IMR-90 (cell line): ENCODE measurements around the gene MOCS2. TPM values are rescaled to one million over a fixed set of nuclear protein-coding genes. Genes with fewer than 3 reads are reported as not detected.

Experiments used
- ATAC-seq: fragments of 200-7000 bp; cut with Tn5 transposase; 2 replicates; pipeline ENCODE4 v1.9.1; 2020; ENCODE audit warnings: low read depth, mild to moderate bottlenecking, moderate library complexity
- BruUV-seq: library from RNA; stranded (reverse); fragments of 400-500 nt; replicated peaks from 2 replicates; lab custom pipeline; 2021; lab: Mats Ljungman, UMichigan
- CTCF ChIA-PET: fragments of 300-600 bp; formaldehyde crosslinking; extraction: SDS; loops from one replicate; lab custom pipeline; 2021; ENCODE audit warnings: antibody characterized with exemption; lab: Yijun Ruan, JAX
- POLR2A ChIA-PET: fragments of 300-600 bp; sonication (Branson Sonifier 250); formaldehyde crosslinking; loops from one replicate; lab custom pipeline; 2022; ENCODE audit warnings: antibody characterized with exemption; ENCODE audit not compliant: unreplicated experiment; lab: Charles Lee
- DNase-seq: peaks from one replicate; pipeline ENCODE4 v3.0.0; 2013
- H2AFZ ChIP-seq: replicated peaks from 2 replicates; pipeline ENCODE3; 2013; ENCODE audit warnings: low read length, mild to moderate bottlenecking; ENCODE audit not compliant: poor library complexity
- H2AK5ac ChIP-seq: 2 replicates; pipeline ENCODE4 v1.6.1; 2013; ENCODE audit warnings: low read depth, low read length, inconsistent platforms
- H2AK9ac ChIP-seq: replicated peaks from 2 replicates; pipeline ENCODE3; 2013; ENCODE audit warnings: mild to moderate bottlenecking, low read depth, low read length, moderate library complexity; ENCODE audit not compliant: poor library complexity
- H2BK120ac ChIP-seq: 2 replicates; pipeline ENCODE4 v1.6.1; 2013; ENCODE audit warnings: low read depth, low read length, inconsistent platforms
- H2BK15ac ChIP-seq: 3 replicates; pipeline ENCODE4 v1.6.1; 2013; ENCODE audit warnings: low read depth, low read length, inconsistent platforms
- H2BK20ac ChIP-seq: 2 replicates; pipeline ENCODE4 v1.6.1; 2013; ENCODE audit warnings: low read depth, mild to moderate bottlenecking, inconsistent platforms, low read length, moderate library complexity
- H2BK5ac ChIP-seq: 2 replicates; pipeline ENCODE4 v1.6.1; 2013; ENCODE audit warnings: mild to moderate bottlenecking, low read depth, low read length, inconsistent platforms; ENCODE audit not compliant: poor library complexity, severe bottlenecking
- H3K14ac ChIP-seq: replicated peaks from 2 replicates; pipeline ENCODE4 v1.6.1; 2013; ENCODE audit warnings: low read depth, low read length, inconsistent platforms
- H3K18ac ChIP-seq: 2 replicates; pipeline ENCODE4 v1.6.1; 2013; ENCODE audit warnings: low read depth, low read length, control low read depth
- H3K23ac ChIP-seq: 2 replicates; pipeline ENCODE4 v1.6.1; 2013; ENCODE audit warnings: low read depth, low read length, inconsistent platforms
- H3K27ac ChIP-seq: 2 replicates; pipeline ENCODE4 v1.5.1; 2013; ENCODE audit warnings: mild to moderate bottlenecking, control low read depth, low read length; ENCODE audit not compliant: insufficient read depth
- H3K27me3 ChIP-seq: 2 replicates; pipeline ENCODE4 v1.6.1; 2013; ENCODE audit warnings: low read length; ENCODE audit not compliant: control insufficient read depth, insufficient read depth
- H3K36me3 ChIP-seq: 2 replicates; pipeline ENCODE4 v1.6.1; 2013; ENCODE audit warnings: low read length, mixed read lengths; ENCODE audit not compliant: control insufficient read depth, insufficient read depth
- H3K4ac ChIP-seq: 2 replicates; pipeline ENCODE4 v1.6.1; 2013; ENCODE audit warnings: low read depth, low read length, inconsistent platforms
- H3K4me1 ChIP-seq: 2 replicates; pipeline ENCODE4 v1.6.1; 2013; ENCODE audit warnings: low read length, mixed read lengths; ENCODE audit not compliant: control insufficient read depth, insufficient read depth
- H3K4me2 ChIP-seq: 2 replicates; pipeline ENCODE4 v1.6.1; 2013; ENCODE audit warnings: low read depth, mild to moderate bottlenecking, control low read depth, low read length, moderate library complexity
- H3K4me3 ChIP-seq: 2 replicates; pipeline ENCODE4 v1.5.1; 2013; ENCODE audit warnings: low read depth, mild to moderate bottlenecking, control low read depth, low read length, moderate library complexity; ENCODE audit not compliant: insufficient read depth
- H3K56ac ChIP-seq: 2 replicates; pipeline ENCODE4 v1.6.1; 2013; ENCODE audit warnings: low read length, inconsistent platforms; ENCODE audit not compliant: insufficient read depth; ENCODE audit errors: extremely low read depth
- H3K79me1 ChIP-seq, 2 experiments: 2 replicates each; pipeline ENCODE4 v1.6.1; 2013; ENCODE audit warnings: low read length in 2 of 2, inconsistent platforms in 1 of 2, low read depth in 1 of 2
- H3K9ac ChIP-seq: 2 replicates; pipeline ENCODE4 v1.6.1; 2013; ENCODE audit warnings: low read depth, low read length, control low read depth
- H3K9me1 ChIP-seq: 2 replicates; pipeline ENCODE4 v1.6.1; 2013; ENCODE audit warnings: low read length, inconsistent platforms; ENCODE audit not compliant: insufficient read depth
- H3K9me3 ChIP-seq: 2 replicates; pipeline ENCODE4 v1.6.1; 2013; ENCODE audit warnings: low read length; ENCODE audit not compliant: control insufficient read depth, insufficient read depth
- H4K20me1 ChIP-seq: 2 replicates; pipeline ENCODE4 v1.6.1; 2013; ENCODE audit warnings: low read length, inconsistent platforms; ENCODE audit not compliant: insufficient read depth
- H4K5ac ChIP-seq: 2 replicates; pipeline ENCODE4 v1.6.1; 2013; ENCODE audit warnings: mild to moderate bottlenecking, low read depth, low read length, control low read depth
- H4K8ac ChIP-seq, 2 experiments: 2 replicates each; pipeline ENCODE4 v1.6.1; 2013; ENCODE audit warnings: low read depth in 2 of 2, low read length in 2 of 2, control low read depth in 1 of 2, inconsistent platforms in 1 of 2
- H4K91ac ChIP-seq: 2 replicates; pipeline ENCODE4 v1.6.1; 2013; ENCODE audit warnings: low read depth, low read length, inconsistent platforms; ENCODE audit not compliant: insufficient read depth
- BHLHE40 ChIP-seq: fragments of 150-350 bp; IDR thresholded peaks from 2 replicates; pipeline ENCODE4 v1.6.1; 2016; ENCODE audit warnings: mild to moderate bottlenecking, low read depth, low read length
- CEBPB ChIP-seq: IDR thresholded peaks from 2 replicates; pipeline ENCODE4 v1.6.1; 2012; ENCODE audit warnings: low read depth, low read length, improper control_type of control experiment
- MXI1 ChIP-seq: IDR thresholded peaks from 2 replicates; pipeline ENCODE4 v1.6.1; 2012; ENCODE audit warnings: low read depth, mild to moderate bottlenecking, low read length, moderate library complexity, borderline replicate concordance
- RCOR1 ChIP-seq: IDR thresholded peaks from 2 replicates; pipeline ENCODE4 v1.6.1; 2012; ENCODE audit warnings: mild to moderate bottlenecking, low read length, improper control_type of control experiment; ENCODE audit not compliant: insufficient replicate concordance
- RFX5 ChIP-seq: IDR thresholded peaks from 2 replicates; pipeline ENCODE4 v1.8.0; 2012; ENCODE audit warnings: low read depth, mild to moderate bottlenecking, low read length, moderate library complexity
- SMC3 ChIP-seq: fragments of 150-350 bp; IDR thresholded peaks from 2 replicates; pipeline ENCODE4 v1.6.1; 2016; ENCODE audit warnings: low read depth, mild to moderate bottlenecking, antibody characterized with exemption, low read length, moderate library complexity
- WGBS, 2 experiments: methylation state at CpG; one replicate each; pipeline versions ENCODE4 v1.1.5 to v1.1.7; 2013; ENCODE audit warnings: missing lambda C conversion rate in 2 of 2; ENCODE audit not compliant: insufficient read length in 1 of 2; ENCODE audit errors: extremely low coverage in 2 of 2; 5-methylcytosine and 5-hydroxymethylcytosine counted together
- dilution Hi-C: fragments of 300-500 bp; cut with HindIII; formaldehyde crosslinking; loops from one replicate; pipeline ENCODE4 v1.14.3; 2018; ENCODE audit warnings: low sequenced_read_pairs; ENCODE audit not compliant: unreplicated experiment
- in situ Hi-C: fragments of 300-500 bp; cut with MboI; formaldehyde crosslinking; loops from 3 replicates; pipeline ENCODE4 v1.14.3; 2019; ENCODE audit warnings: low sequenced_read_pairs, inconsistent platforms, mixed read lengths
- intact Hi-C: fragments of 100-400 bp; cut with micrococcal nuclease; formaldehyde crosslinking; loops from 2 replicates; pipeline ENCODE4 v1.10.0; 2022
- polyA plus RNA-seq, 3 experiments: library from polyadenylated mRNA; depleted of rRNA; stranded (reverse); fragments of >200 nt; gene quantifications; 2 replicates each; pipeline ENCODE4 v1.2.3, GENCODE V29; 2012; ENCODE audit warnings: low replicate concordance in 1 of 3
- total RNA-seq: library from RNA; depleted of rRNA; stranded (reverse); fragments of >200 nt; gene quantifications from 2 replicates; pipeline ENCODE4 v1.2.3, GENCODE V29; 2012
- TF ChIP-seq, protein P1 (sequence below): fragments of 150-350 bp; IDR thresholded peaks from 2 replicates; pipeline ENCODE4 v1.6.1; 2016; ENCODE audit warnings: low read depth, mild to moderate bottlenecking, low read length, moderate library complexity, borderline replicate concordance
- TF ChIP-seq, protein P2 (sequence below): fragments of 150-350 bp; IDR thresholded peaks from 2 replicates; pipeline ENCODE4 v1.6.1; 2017; ENCODE audit warnings: mild to moderate bottlenecking, antibody characterized with exemption, low read length, low read depth

MOCS2 gene
- total and polyA plus RNA-seq, 2 of the 4 experiments (the other 2 are of a cell fraction), result 36.4 to 40.0 TPM

DNA sequence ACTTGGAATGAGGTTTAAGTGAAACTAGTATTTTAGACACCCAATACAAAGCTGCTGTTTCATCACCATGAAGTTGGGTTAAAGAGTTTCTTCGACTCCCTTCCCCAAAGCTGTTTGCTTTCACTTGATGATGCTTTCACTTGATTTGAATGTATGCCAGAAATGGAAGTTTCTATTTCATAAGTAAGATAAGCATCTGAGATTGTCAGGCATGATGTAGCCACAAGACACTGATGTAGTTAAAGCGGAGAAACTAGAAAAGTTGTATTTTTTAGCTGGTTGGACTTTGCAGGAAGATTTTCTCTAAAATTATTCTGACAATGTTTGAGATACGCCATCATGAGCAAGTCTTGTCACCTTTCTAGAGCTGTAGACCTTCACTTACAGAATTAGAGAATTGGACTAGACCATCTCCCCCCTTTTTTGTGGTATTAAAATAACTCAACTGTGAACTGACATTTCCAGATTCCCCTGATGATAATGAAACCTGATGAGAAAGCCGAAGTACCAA is 20.0 kb downstream of the MOCS2 start:
- H2BK120ac ChIP-seq, result no peak overlapping the region
- no peaks in the 10 kb centered on the region for H3K9me3 ChIP-seq
- H3K4me2 ChIP-seq, result no peak overlapping the region
- H4K8ac ChIP-seq, result no peak overlapping the region
- no peak overlapping the region for H2AFZ ChIP-seq
- H3K9me1 ChIP-seq, result peaks cover 2% of the 10 kb centered on the region; the same call in 1 of the 2 replicates
- H3K4ac ChIP-seq, result no peak overlapping the region
- peaks cover 24% of the 10 kb centered on the region for H3K36me3 ChIP-seq
- WGBS, 2 experiments, result 100% methylated on average over 1 of the region's 4 CpGs; no CpG with 5 or more reads in 1 of the 2 experiments
- H2BK20ac ChIP-seq, result no peak overlapping the region
- H2AK9ac ChIP-seq, result no peak overlapping the region
- H3K56ac ChIP-seq, result no peak overlapping the region
- no peak overlapping the region for H2BK5ac ChIP-seq
- in situ Hi-C loops, result no loop called here
- no peak overlapping the region for H3K9ac ChIP-seq
- DNase-seq (peak; percentile 34), ATAC-seq (no peak)
- H3K27ac ChIP-seq, result no peak overlapping the region
- dilution Hi-C loops, result no loop called here
- no peak overlapping the region for H2BK15ac ChIP-seq
- H4K91ac ChIP-seq, result no peak overlapping the region
- H4K20me1 ChIP-seq, result no peaks in the 10 kb centered on the region; the same call in 1 of the 2 replicates
- no peaks in the 10 kb centered on the region for H3K27me3 ChIP-seq
- peaks cover 0 to 10% of the 10 kb centered on the region in 2 experiments; a peak in 2 of 4 replicates for H3K79me1 ChIP-seq
- TF ChIP-seq, protein P1, sequence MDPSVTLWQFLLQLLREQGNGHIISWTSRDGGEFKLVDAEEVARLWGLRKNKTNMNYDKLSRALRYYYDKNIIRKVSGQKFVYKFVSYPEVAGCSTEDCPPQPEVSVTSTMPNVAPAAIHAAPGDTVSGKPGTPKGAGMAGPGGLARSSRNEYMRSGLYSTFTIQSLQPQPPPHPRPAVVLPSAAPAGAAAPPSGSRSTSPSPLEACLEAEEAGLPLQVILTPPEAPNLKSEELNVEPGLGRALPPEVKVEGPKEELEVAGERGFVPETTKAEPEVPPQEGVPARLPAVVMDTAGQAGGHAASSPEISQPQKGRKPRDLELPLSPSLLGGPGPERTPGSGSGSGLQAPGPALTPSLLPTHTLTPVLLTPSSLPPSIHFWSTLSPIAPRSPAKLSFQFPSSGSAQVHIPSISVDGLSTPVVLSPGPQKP, result no peak
- TF ChIP-seq RCOR1 (no peak), RFX5 (no peak), SMC3 (no peak), CEBPB (no peak), MXI1 (no peak), BHLHE40 (no peak)
- TF ChIP-seq, protein P2, sequence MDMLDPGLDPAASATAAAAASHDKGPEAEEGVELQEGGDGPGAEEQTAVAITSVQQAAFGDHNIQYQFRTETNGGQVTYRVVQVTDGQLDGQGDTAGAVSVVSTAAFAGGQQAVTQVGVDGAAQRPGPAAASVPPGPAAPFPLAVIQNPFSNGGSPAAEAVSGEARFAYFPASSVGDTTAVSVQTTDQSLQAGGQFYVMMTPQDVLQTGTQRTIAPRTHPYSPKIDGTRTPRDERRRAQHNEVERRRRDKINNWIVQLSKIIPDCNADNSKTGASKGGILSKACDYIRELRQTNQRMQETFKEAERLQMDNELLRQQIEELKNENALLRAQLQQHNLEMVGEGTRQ, result no peak
- no TSS peak for BruUV-seq
- H3K14ac ChIP-seq, result no peak overlapping the region
- intact Hi-C loops, result no loop called here
- H3K4me3 ChIP-seq, result no peak overlapping the region
- CTCF ChIA-PET, result no interaction called here
- H3K4me1 ChIP-seq, result peaks cover 14% of the 10 kb centered on the region
- H2AK5ac ChIP-seq, result no peak overlapping the region
- no peak overlapping the region for H4K5ac ChIP-seq
- no peak overlapping the region for H3K23ac ChIP-seq
- POLR2A ChIA-PET, result no interaction called here
- H3K18ac ChIP-seq, result no peak overlapping the region; the same call in 1 of the 2 replicates
